T-cell (primary cell): ENCODE results near the gene STAT1. TPM values are rescaled to one million over a fixed set of nuclear protein-coding genes. Genes with fewer than 3 reads are reported as not detected.

ENCODE experiments used
- ATAC-seq, 4 experiments: fragments of 200-7000 bp in 3 of 4; fragments of 150-1000 bp in 1 of 4; cut with Tn5 transposase; replicated peaks in 1 of 4; 1 replicate in 3 of 4; 2 replicates in 1 of 4; pipeline ENCODE4 v1.10.0; 2021; ENCODE audit warnings: moderate library complexity in 3 of 4, mild to moderate bottlenecking in 2 of 4, moderate number of reproducible peaks in 1 of 4
- CTCF ChIA-PET, 2 donors: fragments of 300-600 bp; sonication (Branson Sonifier 250); formaldehyde crosslinking; loops; one replicate each; lab custom pipeline; 2022; ENCODE audit warnings: antibody characterized with exemption in 2 of 2; lab: Charles Lee
- POLR2A ChIA-PET, 2 donors: fragments of 300-600 bp; sonication (Branson Sonifier 250); formaldehyde crosslinking; loops; one replicate each; lab custom pipeline; 2022; ENCODE audit warnings: antibody characterized with exemption in 2 of 2; lab: Charles Lee
- DNase-seq, 35 experiments: peaks; one replicate each; pipeline versions ENCODE4 v3.0.0 to v3.0.0-alpha.2; 2013 to 2023
- H3K27ac ChIP-seq: one replicate; pipeline ENCODE4 v1.5.1; 2013; ENCODE audit warnings: low read length
- H3K27me3 ChIP-seq, 2 experiments: replicated peaks in 1 of 2; 1 replicate in 1 of 2; 2 replicates in 1 of 2; pipeline versions ENCODE4 v1.6.1 to v1.7.0; 2013; ENCODE audit warnings: low read length in 1 of 2, mixed read lengths in 1 of 2; ENCODE audit not compliant: control insufficient read depth in 2 of 2, insufficient read depth in 2 of 2; ENCODE audit errors: extremely low read depth in 1 of 2
- H3K36me3 ChIP-seq, 2 donors: 1 replicate in 1 of 2; 2 replicates in 1 of 2; pipeline versions ENCODE4 v1.6.1 to v1.7.0; 2013; ENCODE audit warnings: low read length in 1 of 2; ENCODE audit not compliant: control insufficient read depth in 2 of 2, insufficient read depth in 1 of 2; ENCODE audit errors: extremely low read depth in 1 of 2
- H3K4me1 ChIP-seq, 2 experiments: 1 replicate in 1 of 2; 2 replicates in 1 of 2; pipeline versions ENCODE4 v1.6.1 to v1.7.0; 2013; ENCODE audit warnings: low read length in 2 of 2, mixed read lengths in 1 of 2; ENCODE audit not compliant: insufficient read depth in 2 of 2, control insufficient read depth in 1 of 2; ENCODE audit errors: extremely low read depth in 1 of 2
- H3K4me3 ChIP-seq, 2 donors: 1 replicate in 1 of 2; 2 replicates in 1 of 2; pipeline versions ENCODE4 v1.5.1 to v1.7.0; 2013; ENCODE audit warnings: mild to moderate bottlenecking in 2 of 2, low read length in 1 of 2, moderate library complexity in 1 of 2; ENCODE audit not compliant: control insufficient read depth in 1 of 2; ENCODE audit errors: extremely low read depth in 1 of 2
- H3K9me3 ChIP-seq: 2 replicates; pipeline ENCODE4 v1.7.0; 2013
- H3K27ac Mint-ChIP-seq, 2 donors: one replicate each; pipeline ENCODE4 v1.8.0; 2020 to 2021; ENCODE audit warnings: mild to moderate bottlenecking in 2 of 2, mixed read lengths in 2 of 2
- H3K27me3 Mint-ChIP-seq, 2 donors: one replicate each; pipeline ENCODE4 v1.8.0; 2021 to 2022; ENCODE audit warnings: mixed read lengths in 2 of 2
- H3K36me3 Mint-ChIP-seq: one replicate; pipeline ENCODE4 v1.8.0; 2021; ENCODE audit warnings: mixed read lengths
- H3K4me1 Mint-ChIP-seq, 3 donors: one replicate each; pipeline ENCODE4 v1.8.0; 2020 to 2022; ENCODE audit warnings: mixed read lengths in 3 of 3, mild to moderate bottlenecking in 1 of 3
- H3K4me3 Mint-ChIP-seq, 3 donors: one replicate each; pipeline ENCODE4 v1.8.0; 2020 to 2022; ENCODE audit warnings: mild to moderate bottlenecking in 3 of 3, mixed read lengths in 3 of 3, moderate library complexity in 3 of 3
- H3K9me3 Mint-ChIP-seq, 3 donors: one replicate each; pipeline ENCODE4 v1.8.0; 2020 to 2022; ENCODE audit warnings: mixed read lengths in 3 of 3
- WGBS: methylation state at CpG from one replicate; pipeline ENCODE4 v1.1.5; 2013; ENCODE audit warnings: missing lambda C conversion rate; ENCODE audit not compliant: insufficient coverage; 5-methylcytosine and 5-hydroxymethylcytosine counted together
- total RNA-seq, 35 experiments: library from RNA in 6 of 35; stranded (reverse) in 6 of 35; fragments of 120-200 nt in 1 of 35; gene quantifications; one replicate each; pipeline versions ENCODE4 v1.2.1 to v1.2.4 and lab custom pipeline; 2013 to 2026

The STAT1 gene
- total RNA-seq, 5 donors from 2014 or later (not counting 1 experiment from before 2014, with no cell fraction given) = 77.6 to 229 (median 152) TPM

DNA sequence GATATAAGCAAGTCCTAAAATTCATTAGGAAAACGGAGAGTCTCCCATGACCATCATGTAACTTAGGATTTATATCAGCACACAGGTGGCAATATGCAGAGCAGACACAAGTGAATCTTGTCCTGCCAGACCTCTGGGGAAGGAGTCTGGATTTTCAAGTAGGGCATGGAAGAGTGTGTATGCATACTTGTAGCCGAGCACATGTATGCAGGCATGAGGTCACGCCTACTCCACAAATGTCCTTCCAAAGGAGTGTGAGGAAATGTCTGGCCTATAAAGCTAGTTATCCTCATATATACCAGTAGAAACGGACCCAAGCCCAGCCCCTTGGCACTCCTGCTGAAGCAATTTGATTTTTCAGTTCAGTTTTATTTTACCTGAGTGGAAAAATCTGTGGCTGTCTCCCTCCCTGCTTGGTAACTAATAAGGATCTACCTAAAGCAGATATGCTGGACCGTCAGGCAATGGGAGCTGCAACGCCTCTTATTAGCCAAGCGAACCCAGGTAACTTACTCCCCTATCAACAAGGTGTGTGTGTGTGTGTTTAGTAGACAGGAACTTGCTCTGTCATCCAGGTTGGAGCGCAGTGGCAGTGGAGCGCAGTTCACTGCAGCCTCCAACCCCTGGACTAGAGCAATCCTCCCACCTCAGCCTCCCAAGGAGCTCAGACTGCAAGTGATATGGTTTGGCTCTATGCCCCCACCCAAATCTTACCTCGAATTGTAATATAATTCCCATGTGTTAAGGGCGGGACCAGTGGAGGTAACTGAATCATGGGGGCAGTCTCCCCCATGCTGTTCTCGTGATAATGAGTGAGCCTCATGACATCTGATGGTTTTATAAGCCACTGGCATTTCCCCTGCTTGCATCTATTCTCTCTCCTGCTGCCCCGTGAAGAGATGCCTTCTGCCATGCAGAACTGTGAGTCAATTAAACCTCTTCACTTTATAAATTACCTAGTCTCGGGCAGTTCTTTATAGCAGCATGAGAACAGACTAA lies 2.8 kb downstream of the STAT1 start:
- ATAC-seq (no peak), DNase-seq (no peak)
- Histone ChIP-seq H3K27ac (peak overlapping the region; percentile 35), H3K9me3 (no peaks in the 10 kb centered on the region), H3K4me3 (peak overlapping the region; percentile 46 to 78), H3K36me3 (peaks cover under 1 to 36% of the 10 kb centered on the region in 2 donors), H3K27me3 (no peaks in the 10 kb centered on the region), H3K4me1 (peaks cover 45 to 56% of the 10 kb centered on the region in 2 experiments)
- H3K27me3 Mint-ChIP-seq = no peaks in the 10 kb centered on the region
- H3K4me3 Mint-ChIP-seq = no peak overlapping the region
- peaks cover 0 to 2% (median 0%) of the 10 kb centered on the region in 3 donors for H3K9me3 Mint-ChIP-seq
- ChIA-PET CTCF (interaction anchor here in 1 of 2 donors (1.4 kb wide), 1 partner anchor 14 kb away, joined by 5 read pairs; no protein-coding TSS in a partner anchor), POLR2A (interaction anchor here (0.5 to 1.7 kb wide), 7 partner anchors 9 to 132 kb away, joined by 3 to 6 read pairs (median 3); no protein-coding TSS in a partner anchor)
- H3K4me1 Mint-ChIP-seq = peaks cover 48 to 56% (median 55%) of the 10 kb centered on the region in 3 donors
- peaks cover 41% of the 10 kb centered on the region for H3K36me3 Mint-ChIP-seq
- WGBS = 43% methylated on average over 4 of the region's 14 CpGs
- H3K27ac Mint-ChIP-seq = no peak overlapping the region

DNA sequence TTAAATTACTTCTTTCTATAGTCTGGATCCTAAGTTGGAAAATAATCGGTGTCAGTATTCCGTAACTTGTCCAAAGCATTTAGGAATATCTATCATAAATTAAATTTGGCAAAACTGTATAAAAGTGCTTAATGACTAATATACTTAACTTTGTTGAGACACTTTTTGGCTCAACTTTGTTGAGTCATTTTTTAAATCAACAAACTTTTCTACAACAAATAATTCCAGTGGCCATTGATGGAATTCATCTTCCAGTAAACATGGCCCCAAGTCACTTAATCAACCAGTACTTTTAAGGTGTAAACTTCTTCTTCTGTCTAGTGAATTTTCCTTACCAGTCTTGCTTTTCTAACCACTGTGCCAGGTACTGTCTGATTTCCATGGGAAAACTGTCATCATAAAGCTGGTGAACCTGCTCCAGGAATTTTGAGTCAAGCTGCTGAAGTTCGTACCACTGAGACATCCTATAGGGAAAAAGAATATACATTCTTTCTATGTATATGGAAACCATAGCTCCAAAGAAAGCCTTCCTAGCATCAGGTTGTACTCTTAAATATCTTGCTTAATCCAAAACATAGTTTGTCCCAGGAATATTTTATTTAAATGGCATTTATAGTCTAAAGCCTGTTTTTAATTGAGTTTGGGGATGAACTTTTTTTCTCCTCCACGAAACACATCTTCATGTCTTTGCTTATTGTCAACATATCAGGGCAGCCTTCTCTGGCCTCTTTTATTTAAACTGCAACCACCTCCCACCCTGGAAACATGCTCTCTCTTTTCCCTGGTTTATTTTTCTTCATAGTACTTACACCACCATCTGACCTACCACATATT lies 4.2 kb downstream of the STAT1 start:
- no peak overlapping the region for H3K4me3 ChIP-seq
- no peaks in the 10 kb centered on the region for H3K9me3 ChIP-seq
- H3K4me3 Mint-ChIP-seq = no peak overlapping the region
- ChIA-PET CTCF (no interaction called here), POLR2A (no interaction called here)
- H3K9me3 Mint-ChIP-seq = no peaks in the 10 kb centered on the region
- H3K4me1 ChIP-seq = peaks cover 37 to 51% of the 10 kb centered on the region in 2 experiments
- peaks cover 53% of the 10 kb centered on the region for H3K36me3 Mint-ChIP-seq
- H3K27ac ChIP-seq = peak overlapping the region; percentile 39
- 100% methylated on average over 1 of the region's 4 CpGs for WGBS
- H3K36me3 ChIP-seq = peaks cover 8 to 50% of the 10 kb centered on the region in 2 donors
- H3K4me1 Mint-ChIP-seq = peaks cover 62 to 64% (median 63%) of the 10 kb centered on the region in 3 donors
- no peaks in the 10 kb centered on the region for H3K27me3 ChIP-seq
- peak overlapping the region; percentile 48 to 80 for H3K27ac Mint-ChIP-seq
- DNase-seq (no peak), ATAC-seq (no peak)
- no peaks in the 10 kb centered on the region for H3K27me3 Mint-ChIP-seq

DNA sequence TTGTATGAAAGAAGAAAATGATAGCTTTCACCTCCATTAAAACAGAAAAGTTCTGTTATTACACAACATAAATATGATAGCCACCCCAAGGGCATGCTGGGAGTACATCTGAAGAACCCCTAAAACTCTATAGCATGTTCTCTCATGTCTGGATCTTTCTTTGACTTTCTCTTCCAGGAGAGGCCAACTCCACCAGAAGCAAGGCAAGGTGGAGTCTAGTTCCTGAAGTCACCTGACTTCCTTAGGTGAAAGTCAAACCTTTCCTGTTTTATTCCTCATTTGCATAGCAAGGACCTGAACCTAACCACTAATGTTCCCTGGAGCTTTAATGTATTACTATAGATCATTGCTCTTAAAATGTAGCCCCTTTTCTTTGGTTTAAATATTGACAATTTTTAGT lies 5.7 kb downstream of the STAT1 start:
- H3K4me1 ChIP-seq = peaks cover 35 to 49% of the 10 kb centered on the region in 2 experiments
- peaks cover 18 to 65% of the 10 kb centered on the region in 2 donors for H3K36me3 ChIP-seq
- peak overlapping the region; percentile 86 to 91 for H3K27ac Mint-ChIP-seq
- no peaks in the 10 kb centered on the region for H3K27me3 Mint-ChIP-seq
- peaks cover 72 to 78% (median 76%) of the 10 kb centered on the region in 3 donors for H3K4me1 Mint-ChIP-seq
- CTCF ChIA-PET = interaction anchor here in 1 of 2 donors (0.8 kb wide), 1 partner anchor 61 kb away, joined by 4 read pairs; no protein-coding TSS in a partner anchor
- ATAC-seq (no peak), DNase-seq (no peak)
- H3K27me3 ChIP-seq = no peaks in the 10 kb centered on the region
- H3K4me3 Mint-ChIP-seq = peak overlapping the region; percentile 18 to 69 (median 35)
- peak overlapping the region; percentile 21 for H3K27ac ChIP-seq
- peaks cover 68% of the 10 kb centered on the region for H3K36me3 Mint-ChIP-seq
- POLR2A ChIA-PET = interaction anchor here (0.6 to 1.2 kb wide), 4 partner anchors 12 to 126 kb away, joined by 3 to 4 read pairs (median 3); no protein-coding TSS in a partner anchor
- H3K9me3 Mint-ChIP-seq = peaks cover 0 to 4% (median 0%) of the 10 kb centered on the region in 3 donors
- peaks cover 2% of the 10 kb centered on the region for H3K9me3 ChIP-seq
- H3K4me3 ChIP-seq = no peak overlapping the region

DNA sequence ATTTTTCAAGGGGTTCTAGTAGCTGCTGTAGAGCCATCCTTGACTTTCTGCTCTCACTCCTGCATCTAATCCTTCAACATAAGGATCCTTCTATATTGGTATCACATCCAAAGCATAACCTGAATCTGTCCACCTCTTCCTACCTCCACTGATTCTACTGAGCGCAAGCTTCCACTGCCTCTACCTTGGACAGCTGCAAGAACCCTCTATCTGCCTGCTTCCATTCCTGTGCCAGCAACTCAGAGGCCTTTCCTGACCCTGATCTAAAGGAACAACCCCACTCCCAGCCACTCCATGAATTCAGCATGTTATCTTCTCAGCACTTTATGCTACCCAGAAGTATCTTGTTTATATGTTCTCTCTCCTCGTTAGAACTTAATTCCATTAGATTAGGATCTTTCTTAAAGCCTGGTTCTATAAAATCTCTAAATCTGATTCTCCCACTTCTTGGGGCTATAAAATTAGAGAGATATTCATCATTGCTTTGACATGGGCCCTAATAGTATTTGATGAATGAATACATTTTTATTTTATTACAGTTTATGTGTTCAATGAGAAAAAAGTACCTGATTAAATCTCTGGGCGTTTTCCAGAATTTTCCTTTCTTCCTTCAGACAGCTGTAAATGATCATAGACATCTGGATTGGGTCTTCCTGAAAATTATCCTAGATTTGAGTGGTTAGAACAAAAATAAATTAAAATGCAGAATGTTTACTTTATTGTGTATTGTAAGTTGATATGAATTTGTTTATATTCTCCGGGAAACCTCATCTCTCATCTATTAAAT lies 6.8 kb downstream of the STAT1 start:
- peak overlapping the region; percentile 70 to 82 for H3K27ac Mint-ChIP-seq
- no peaks in the 10 kb centered on the region for H3K27me3 ChIP-seq
- ATAC-seq (no peak), DNase-seq (no peak)
- peaks cover 21 to 75% of the 10 kb centered on the region in 2 donors for H3K36me3 ChIP-seq
- peak overlapping the region in 2 of 3 donors; percentile 51 to 69 for H3K4me3 Mint-ChIP-seq
- WGBS = 100% methylated on average over 1 of the region's 4 CpGs
- POLR2A ChIA-PET = interaction anchor here (0.5 to 1.2 kb wide), 3 partner anchors 13 to 198 kb away, joined by 3 to 4 read pairs (median 4); no protein-coding TSS in a partner anchor
- peaks cover 33 to 41% of the 10 kb centered on the region in 2 experiments for H3K4me1 ChIP-seq
- no peaks in the 10 kb centered on the region for H3K27me3 Mint-ChIP-seq
- H3K27ac ChIP-seq = no peak overlapping the region
- peaks cover 2% of the 10 kb centered on the region for H3K9me3 ChIP-seq
- peaks cover 0 to 5% (median 0%) of the 10 kb centered on the region in 3 donors for H3K9me3 Mint-ChIP-seq
- CTCF ChIA-PET = interaction anchor here in 1 of 2 donors (0.8 kb wide), 1 partner anchor 60 kb away, joined by 4 read pairs; no protein-coding TSS in a partner anchor
- peaks cover 83 to 87% (median 84%) of the 10 kb centered on the region in 3 donors for H3K4me1 Mint-ChIP-seq
- no peak overlapping the region for H3K4me3 ChIP-seq
- H3K36me3 Mint-ChIP-seq = peaks cover 79% of the 10 kb centered on the region

DNA sequence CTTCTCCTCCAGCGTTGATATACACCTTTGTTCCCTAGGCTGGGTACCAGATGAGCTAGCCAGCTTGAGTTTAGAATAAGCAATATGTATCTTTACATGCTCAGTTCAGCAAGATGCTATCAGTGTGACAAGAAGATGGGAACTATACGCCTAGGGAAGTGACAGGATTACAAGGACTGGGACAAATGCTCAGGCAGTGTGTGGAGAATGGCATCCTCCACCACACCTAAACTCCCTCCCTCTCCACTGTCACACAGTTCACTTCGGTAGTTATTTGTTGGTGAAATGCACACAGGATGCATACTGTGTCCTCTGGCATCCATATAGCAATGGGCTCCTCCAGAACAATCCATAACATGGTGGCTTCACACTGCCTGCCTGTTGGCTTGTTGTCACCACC lies 7.7 kb downstream of the STAT1 start:
- Mint-ChIP-seq H3K27ac (peak overlapping the region; percentile 63 to 82), H3K27me3 (no peaks in the 10 kb centered on the region)

More for the DNA sequence above, 7.7 kb downstream of the STAT1 start:
- POLR2A ChIA-PET = no interaction called here
- Mint-ChIP-seq H3K4me1 (peaks cover 83 to 92% (median 84%) of the 10 kb centered on the region in 3 donors), H3K4me3 (peak overlapping the region in 2 of 3 donors; percentile 51 to 69), H3K36me3 (peaks cover 80% of the 10 kb centered on the region), H3K9me3 (peaks cover 0 to 5% (median 0%) of the 10 kb centered on the region in 3 donors)
- Histone ChIP-seq H3K27ac (no peak overlapping the region), H3K4me3 (no peak overlapping the region), H3K27me3 (no peaks in the 10 kb centered on the region), H3K36me3 (peaks cover 22 to 82% of the 10 kb centered on the region in 2 donors), H3K4me1 (peaks cover 29 to 32% of the 10 kb centered on the region in 2 experiments), H3K9me3 (peaks cover 2% of the 10 kb centered on the region)
- 80% methylated on average over 1 of the region's 3 CpGs for WGBS
- CTCF ChIA-PET = no interaction called here
- no peak for ATAC-seq
- no peak for DNase-seq
